H1 (cell line): ENCODE measurements around the gene GAP43. TPM values are rescaled to one million over a fixed set of nuclear protein-coding genes. Genes with fewer than 3 reads are reported as not detected.
A peak's percentile ranks its signal among the peaks of the same experiment; 100 is the strongest.

Experiments
- CTCF ChIA-PET: fragments of 300-600 bp; sonication (Branson Sonifier 250); formaldehyde crosslinking; loops from one replicate; lab custom pipeline; 2021; ENCODE audit not compliant: partially characterized antibody; lab: Charles Lee
- POLR2A ChIA-PET: fragments of 300-600 bp; sonication (Branson Sonifier 250); formaldehyde crosslinking; loops from one replicate; lab custom pipeline; 2021; ENCODE audit warnings: inconsistent platforms; ENCODE audit not compliant: partially characterized antibody; lab: Charles Lee
- DNase-seq, 2 experiments: peaks; one replicate each; pipeline versions ENCODE4 v3.0.0 to v3.0.0-alpha.2; 2010 to 2022; ENCODE audit warnings: low spot score in 2 of 2, low read depth in 1 of 2, mixed read lengths in 1 of 2
- FAIRE-seq: peaks from 2 replicates; lab custom pipeline; 2011; peaks lifted over from hg19 to GRCh38; lab: Jason Lieb, UNC
- H2AFZ ChIP-seq: 2 replicates; pipeline ENCODE4 v1.8.1; 2012; ENCODE audit warnings: low read length, inconsistent platforms
- H2AK5ac ChIP-seq: 2 replicates; pipeline ENCODE4 v1.6.1; 2013; ENCODE audit warnings: low read depth, low read length
- H2BK120ac ChIP-seq: replicated peaks from 2 replicates; pipeline ENCODE3; 2013; ENCODE audit warnings: low read depth, low read length, inconsistent platforms
- H2BK12ac ChIP-seq: 2 replicates; pipeline ENCODE4 v1.6.1; 2013; ENCODE audit warnings: low read depth, low read length
- H2BK15ac ChIP-seq: 2 replicates; pipeline ENCODE4 v1.6.1; 2013; ENCODE audit warnings: low read length
- H2BK20ac ChIP-seq: 2 replicates; pipeline ENCODE4 v1.6.1; 2013; ENCODE audit warnings: low read length
- H2BK5ac ChIP-seq: 2 replicates; pipeline ENCODE4 v1.6.1; 2013; ENCODE audit warnings: low read depth, low read length
- H3K14ac ChIP-seq: 2 replicates; pipeline ENCODE4 v1.6.1; 2013; ENCODE audit warnings: inconsistent platforms; ENCODE audit not compliant: insufficient read length
- H3K18ac ChIP-seq: 2 replicates; pipeline ENCODE4 v1.6.1; 2013; ENCODE audit warnings: low read length; ENCODE audit errors: extremely low read depth
- H3K23ac ChIP-seq: 2 replicates; pipeline ENCODE4 v1.6.1; 2013; ENCODE audit warnings: inconsistent platforms; ENCODE audit not compliant: insufficient read length
- H3K23me2 ChIP-seq: 2 replicates; pipeline ENCODE4 v1.6.1; 2013; ENCODE audit warnings: low read depth, low read length
- H3K27ac ChIP-seq: 2 replicates; pipeline ENCODE4 v1.6.1; 2011; ENCODE audit warnings: low read depth, low read length, inconsistent platforms
- H3K27me3 ChIP-seq, 4 experiments: replicated peaks in 1 of 4; 1 replicate in 1 of 4; 2 replicates in 3 of 4; pipeline versions ENCODE4 v1.6.1 to v1.8.1; 2011 to 2013; ENCODE audit warnings: low read length in 3 of 4, mild to moderate bottlenecking in 3 of 4, inconsistent platforms in 2 of 4, mixed read lengths in 2 of 4, moderate library complexity in 1 of 4; ENCODE audit not compliant: control insufficient read depth in 3 of 4, insufficient read depth in 3 of 4; ENCODE audit errors: extremely low read depth in 1 of 4
- H3K36me3 ChIP-seq, 4 experiments: 2 replicates each; pipeline versions ENCODE4 v1.6.1 to v1.8.1; 2011 to 2013; ENCODE audit warnings: mild to moderate bottlenecking in 4 of 4, low read length in 3 of 4, moderate library complexity in 2 of 4, control low read depth in 1 of 4, inconsistent platforms in 1 of 4; ENCODE audit not compliant: insufficient read depth in 4 of 4, control insufficient read depth in 2 of 4
- H3K4ac ChIP-seq: replicated peaks from 2 replicates; pipeline ENCODE3; 2013; ENCODE audit warnings: low read length, low read depth, mixed read lengths, inconsistent platforms; ENCODE audit not compliant: insufficient read length
- H3K4me1 ChIP-seq, 4 experiments: replicated peaks in 1 of 4; 1 replicate in 1 of 4; 2 replicates in 3 of 4; pipeline versions ENCODE4 v1.6.1 to v1.8.1; 2011 to 2013; ENCODE audit warnings: low read length in 3 of 4, inconsistent platforms in 2 of 4, mixed read lengths in 1 of 4; ENCODE audit not compliant: insufficient read depth in 4 of 4, control insufficient read depth in 3 of 4
- H3K4me2 ChIP-seq, 2 experiments: 2 replicates each; pipeline versions ENCODE4 v1.6.1 to v1.8.1; 2011 to 2013; ENCODE audit warnings: low read depth in 2 of 2, low read length in 2 of 2, control low read depth in 1 of 2, inconsistent platforms in 1 of 2, mild to moderate bottlenecking in 1 of 2; ENCODE audit not compliant: insufficient read depth in 1 of 2
- H3K4me3 ChIP-seq, 4 experiments: fragments of 200-600, 300-600 bp in 1 of 4; sonication (generic), shearing (Covaris generic), sonication (Bioruptor Twin) in 1 of 4; 2 replicates each; pipeline versions ENCODE4 v1.5.1 to v1.8.1; 2011 to 2016; ENCODE audit warnings: low read length in 4 of 4, low read depth in 3 of 4, control low read depth in 2 of 4, inconsistent platforms in 2 of 4, mild to moderate bottlenecking in 2 of 4, mixed read lengths in 1 of 4, moderate library complexity in 1 of 4; ENCODE audit not compliant: insufficient read depth in 2 of 4; ENCODE audit errors: extremely low read depth in 1 of 4
- H3K56ac ChIP-seq: replicated peaks from 2 replicates; pipeline ENCODE3; 2013; ENCODE audit warnings: low read depth, mild to moderate bottlenecking, mixed read lengths, low read length, inconsistent platforms; ENCODE audit not compliant: insufficient read length
- H3K79me1 ChIP-seq: 2 replicates; pipeline ENCODE4 v1.6.1; 2013; ENCODE audit warnings: low read depth, low read length, control low read depth
- H3K79me2 ChIP-seq, 2 experiments: 2 replicates each; pipeline versions ENCODE4 v1.6.1 to v1.8.1; 2012 to 2013; ENCODE audit warnings: low read length in 2 of 2, mild to moderate bottlenecking in 2 of 2, inconsistent platforms in 1 of 2; ENCODE audit not compliant: insufficient read depth in 2 of 2, control insufficient read depth in 1 of 2
- H3K9ac ChIP-seq, 4 experiments: replicated peaks in 1 of 4; 1 replicate in 1 of 4; 2 replicates in 3 of 4; pipeline versions ENCODE4 v1.6.1 to v1.8.1; 2011 to 2013; ENCODE audit warnings: low read depth in 3 of 4, low read length in 3 of 4, control low read depth in 2 of 4, mild to moderate bottlenecking in 2 of 4, moderate library complexity in 2 of 4, inconsistent platforms in 1 of 4; ENCODE audit errors: extremely low read depth in 1 of 4
- H3K9me3 ChIP-seq, 2 experiments: 2 replicates each; pipeline versions ENCODE4 v1.6.1 to v1.8.1; 2012 to 2013; ENCODE audit warnings: mild to moderate bottlenecking in 2 of 2, moderate library complexity in 2 of 2, control low read depth in 1 of 2, inconsistent platforms in 1 of 2, low read depth in 1 of 2, low read length in 1 of 2, mixed read lengths in 1 of 2; ENCODE audit not compliant: insufficient read depth in 2 of 2
- H4K20me1 ChIP-seq, 2 experiments: replicated peaks in 1 of 2; 2 replicates each; pipeline versions ENCODE3 to v1.8.1; 2011 to 2013; ENCODE audit warnings: inconsistent platforms in 2 of 2, low read length in 2 of 2, mild to moderate bottlenecking in 1 of 2; ENCODE audit not compliant: insufficient read depth in 2 of 2, control insufficient read depth in 1 of 2
- H4K5ac ChIP-seq: 2 replicates; pipeline ENCODE4 v1.6.1; 2013; ENCODE audit warnings: low read length, low read depth, mixed read lengths, inconsistent platforms; ENCODE audit not compliant: insufficient read length
- H4K8ac ChIP-seq: 2 replicates; pipeline ENCODE4 v1.8.0; 2013; ENCODE audit warnings: mild to moderate bottlenecking, moderate library complexity, low read length, inconsistent platforms; ENCODE audit not compliant: insufficient read depth; ENCODE audit errors: extremely low read depth
- H4K91ac ChIP-seq: replicated peaks from 2 replicates; pipeline ENCODE3; 2013; ENCODE audit warnings: low read length, mixed read lengths, inconsistent platforms; ENCODE audit not compliant: insufficient read length
- BACH1 ChIP-seq: IDR thresholded peaks from 2 replicates; pipeline ENCODE4 v1.6.1; 2012; ENCODE audit warnings: low read length, improper control_type of control experiment
- BRCA1 ChIP-seq: IDR thresholded peaks from 2 replicates; pipeline ENCODE4 v1.6.1; 2012; ENCODE audit warnings: low read depth, low read length, improper control_type of control experiment
- CEBPB ChIP-seq: IDR thresholded peaks from 2 replicates; pipeline ENCODE4 v1.6.1; 2012; ENCODE audit warnings: low read depth, low read length
- E2F6 ChIP-seq: IDR thresholded peaks from 2 replicates; pipeline ENCODE4 v1.6.1; 2012; ENCODE audit warnings: inconsistent platforms
- EZH2 ChIP-seq: fragments of 200-600 bp; sonication (generic); IDR thresholded peaks from 2 replicates; pipeline ENCODE4 v1.7.1; 2012; ENCODE audit warnings: low read depth, mild to moderate bottlenecking, moderate library complexity, low read length, inconsistent platforms; ENCODE audit not compliant: severe bottlenecking
- GTF2F1 ChIP-seq: IDR thresholded peaks from 2 replicates; pipeline ENCODE4 v1.6.1; 2012; ENCODE audit warnings: low read depth, low read length, improper control_type of control experiment, borderline replicate concordance
- HDAC2 ChIP-seq, 2 experiments: fragments of 300-600 bp in 1 of 2; sonication (generic) in 1 of 2; IDR thresholded peaks; 2 replicates each; pipeline ENCODE4 v1.6.1; 2011 to 2012; ENCODE audit warnings: low read depth in 2 of 2, low read length in 2 of 2, mild to moderate bottlenecking in 2 of 2, moderate library complexity in 2 of 2, borderline replicate concordance in 1 of 2, inconsistent platforms in 1 of 2
- MAFK ChIP-seq: IDR thresholded peaks from 2 replicates; pipeline ENCODE4 v1.6.1; 2012; ENCODE audit warnings: low read depth, mild to moderate bottlenecking, improper control_type of control experiment, low read length
- POLR2AphosphoS5 ChIP-seq: IDR thresholded peaks from 2 replicates; pipeline ENCODE4 v1.6.1; 2011; ENCODE audit warnings: low read depth, low read length
- SP4 ChIP-seq: IDR thresholded peaks from 2 replicates; pipeline ENCODE4 v1.6.1; 2012; ENCODE audit warnings: low read length, inconsistent platforms
- TAF7 ChIP-seq: optimal IDR thresholded peaks from 2 replicates; pipeline ENCODE3; 2011; ENCODE audit warnings: low read depth, mild to moderate bottlenecking, inconsistent platforms, low read length, moderate library complexity, borderline replicate concordance
- TBP ChIP-seq: IDR thresholded peaks from 2 replicates; pipeline ENCODE4 v1.6.1; 2011; ENCODE audit warnings: low read depth, low read length, improper control_type of control experiment
- USF2 ChIP-seq: IDR thresholded peaks from 2 replicates; pipeline ENCODE4 v1.6.1; 2011; ENCODE audit warnings: low read length, improper control_type of control experiment
- ZNF274 ChIP-seq: IDR thresholded peaks from 2 replicates; pipeline ENCODE4 v1.7.0; 2012; ENCODE audit warnings: low read length, borderline replicate concordance; ENCODE audit errors: extremely low read depth
- polyA plus RNA-seq, 7 experiments: library from polyadenylated mRNA; depleted of rRNA in 3 of 7; stranded (reverse) in 5 of 7; unstranded in 2 of 7; fragments of >200 nt in 5 of 7; fragments of 200-250 nt in 2 of 7; gene quantifications; 1 replicate in 5 of 7; 2 replicates in 1 of 7; 4 replicates in 1 of 7; pipeline versions ENCODE4 v1.2.1 to v1.2.3, GENCODE V29; 2011 to 2013; ENCODE audit warnings: missing spikeins in 2 of 7, mixed read lengths in 2 of 7
- total RNA-seq: library from RNA; stranded (reverse); fragmentation: NEBNext Ultra II Directional; extraction: Animal tissue kit (Norgen Biotek cat#: 25700); gene quantifications from 2 replicates; pipeline ENCODE4 v1.2.1, GENCODE V29; 2021

The GAP43 gene
- total and polyA plus RNA-seq, 2 of the 8 experiments (the other 6 are each of a cell fraction or from before 2014, with no cell fraction given) = 11.2 to 21.9 TPM

- Histone ChIP-seq H4K8ac (no peak overlapping the region), H3K79me2 (0 out of 4 replicates have a peak, but pooled peaks cover 0 to 5% of the 10 kb centered on the region in 2 experiments), H2AFZ (no peak overlapping the region), H3K9me3 (no peaks in the 10 kb centered on the region), H3K23me2 (peaks cover 2% of the 10 kb centered on the region; the same call in 1 of the 2 replicates), H2BK15ac (no peak overlapping the region), H2BK12ac (no peak overlapping the region), H3K27me3 (no peaks in the 10 kb centered on the region), H3K18ac (no peak overlapping the region), H2BK120ac (no peak overlapping the region), H4K20me1 (no peaks in the 10 kb centered on the region), H3K4me2 (no peak overlapping the region), H3K27ac (no peak overlapping the region), H3K14ac (no peak overlapping the region), H3K4me3 (no peak overlapping the region), H3K56ac (no peak overlapping the region), H3K79me1 (no peaks in the 10 kb centered on the region), H4K5ac (no peak overlapping the region), H2BK5ac (no peak overlapping the region), H2BK20ac (no peak overlapping the region), H2AK5ac (0 out of 2 replicates have a peak overlapping the region, but pooled peaks have one; percentile 5), H3K23ac (no peak overlapping the region), H3K4ac (no peak overlapping the region), H3K36me3 (no peaks in the 10 kb centered on the region), H3K9ac (no peak overlapping the region), H4K91ac (no peak overlapping the region), H3K4me1 (peaks cover 0 to 8% (median 5%) of the 10 kb centered on the region in 4 experiments; a peak in 5 of 7 replicates)
- no peak for FAIRE-seq
- no peak for DNase-seq
- ChIA-PET POLR2A (no interaction called here), CTCF (no interaction called here)
- TF ChIP-seq E2F6 = no peak
- no peak for TF ChIP-seq MAFK
- no peak for TF ChIP-seq HDAC2 (IDR thresholded peaks at IDR 0.05; ENCODE audit: borderline replicate concordance in 1 of 2, low read depth in 2 of 2, low read length in 2 of 2)
- TF ChIP-seq USF2 = no peak
- no peak for TF ChIP-seq SP4
- no peak for TF ChIP-seq GTF2F1
- TF ChIP-seq CEBPB = no peak
- TF ChIP-seq POLR2AphosphoS5 = no peak
- TF ChIP-seq TBP = no peak
- TF ChIP-seq BACH1 = no peak
- no peak for TF ChIP-seq EZH2
- TF ChIP-seq BRCA1 = no peak
- no peak for TF ChIP-seq TAF7
- no peak for TF ChIP-seq ZNF274
Observed at GRCh38 chr3:115632026-115632425, 8.7 kb downstream of the GAP43 start.
